RPMI7951 (cell line): ENCODE measurements around the gene FOXM1. TPM values are rescaled to one million over a fixed set of nuclear protein-coding genes. Genes with fewer than 3 reads are reported as not detected.
A peak's percentile ranks its signal among the peaks of the same experiment; 100 is the strongest.
"Not testable (repeated sequence)": the region's sequence is repeated elsewhere in the genome, so short reads cannot be mapped to it uniquely, and the experiment has no call there.

Source experiments
- DNase-seq: peaks from one replicate; pipeline ENCODE4 v3.0.0-alpha.2; 2012; ENCODE audit warnings: low read depth
- total RNA-seq: library from RNA; depleted of rRNA; stranded (reverse); fragments of >200 nt; shearing (Covaris generic); gene quantifications from 2 replicates; pipeline ENCODE4 v1.2.3, GENCODE V29; 2014

The FOXM1 gene
- total RNA-seq, 1 experiment from 2014 or later: 58.3 TPM

DNA sequence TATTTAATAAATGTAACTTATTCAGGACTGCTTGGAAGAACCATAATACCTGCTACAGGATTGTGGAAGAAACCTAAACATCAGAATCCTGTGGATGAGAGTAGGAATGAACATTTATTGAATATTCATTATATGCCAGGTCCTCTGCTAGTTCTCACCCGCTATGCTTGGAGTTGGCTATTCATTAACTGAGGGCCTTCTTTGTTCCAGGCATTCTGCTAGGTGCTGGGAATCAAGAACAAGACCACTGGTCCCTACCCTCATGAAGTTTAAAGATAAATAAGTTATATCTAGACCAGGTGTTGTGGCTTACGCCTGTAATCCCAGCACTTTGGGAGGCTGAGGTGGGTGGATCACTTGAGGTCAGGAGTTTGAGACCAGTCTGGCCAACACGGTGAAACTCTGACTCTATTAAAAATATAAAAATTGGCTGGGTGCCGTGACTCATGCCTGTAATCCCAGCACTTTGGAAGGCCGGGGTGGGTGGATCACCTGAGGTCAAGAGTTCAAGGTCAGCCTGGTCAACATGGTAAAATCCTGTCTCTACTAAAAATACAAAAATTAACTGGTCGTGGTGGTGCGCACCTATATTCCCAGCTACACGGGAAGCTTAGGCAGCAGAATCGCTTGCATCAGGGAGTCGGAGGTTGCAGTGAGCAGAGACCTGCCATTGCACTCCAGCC is 9.9 kb upstream of the FOXM1 start:
- no peak for DNase-seq

GRCh38 chr12:2884810-2885209 is 7.8 kb upstream of the FOXM1 start:
- no peak for DNase-seq

DNA sequence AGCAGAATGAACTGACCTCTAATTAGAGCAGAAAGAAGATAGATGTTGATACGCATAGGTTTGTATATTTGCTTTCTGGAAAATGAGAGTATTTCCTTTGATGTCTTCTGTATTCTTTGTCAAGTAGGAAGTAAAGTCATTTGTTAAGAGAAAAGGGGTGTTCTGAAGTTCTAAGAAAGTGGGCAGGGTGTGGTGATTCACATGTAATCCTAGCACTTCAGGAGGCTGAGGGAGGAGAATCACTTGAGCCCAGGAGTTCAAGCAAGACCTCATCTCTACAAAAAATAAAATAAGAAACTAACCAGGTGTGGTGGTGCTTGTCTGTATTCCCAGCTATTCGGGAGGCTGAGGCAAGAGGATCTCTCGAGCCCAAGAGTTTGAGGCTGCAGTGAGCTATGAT is 2.9 kb upstream of the FOXM1 start:
- DNase-seq: no peak

DNA sequence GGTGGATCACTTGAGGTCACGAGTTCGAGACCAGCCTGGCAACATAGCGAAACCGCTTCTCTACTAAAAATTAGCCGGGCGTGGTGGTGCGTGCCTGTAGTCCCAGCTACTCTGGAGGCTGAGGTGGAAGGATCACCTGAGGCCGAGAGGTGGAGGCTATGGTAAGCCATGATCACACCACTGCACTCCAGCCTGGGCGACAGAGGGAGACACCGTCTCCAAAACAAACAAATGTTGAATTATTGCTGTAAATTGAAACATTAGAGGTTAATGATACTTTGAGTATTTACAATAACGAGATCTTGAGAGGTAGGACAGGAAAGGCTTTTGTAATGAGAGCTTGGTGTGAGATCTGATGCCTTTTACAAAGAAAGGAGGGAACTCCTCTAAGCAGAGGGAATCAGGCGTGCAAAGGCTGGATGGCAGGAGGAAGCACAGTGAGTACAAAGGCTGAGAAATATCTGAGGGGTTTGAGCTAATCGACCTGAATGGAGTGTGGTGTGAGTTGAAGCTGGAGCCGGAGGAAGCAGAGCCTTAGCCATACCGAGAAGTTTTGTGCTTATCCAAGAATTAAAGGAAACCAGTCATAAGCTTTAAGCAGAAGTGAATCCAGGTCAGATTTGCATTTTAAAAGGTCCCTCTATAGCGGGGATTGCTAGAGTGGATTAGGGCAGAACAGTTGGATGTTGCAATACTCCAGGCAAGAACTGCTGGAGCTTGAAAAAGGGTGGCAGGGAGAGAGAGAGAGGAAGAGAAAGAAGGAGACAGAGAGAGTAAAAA is 1.2 kb upstream of the FOXM1 start:
- DNase-seq: no peak

DNA sequence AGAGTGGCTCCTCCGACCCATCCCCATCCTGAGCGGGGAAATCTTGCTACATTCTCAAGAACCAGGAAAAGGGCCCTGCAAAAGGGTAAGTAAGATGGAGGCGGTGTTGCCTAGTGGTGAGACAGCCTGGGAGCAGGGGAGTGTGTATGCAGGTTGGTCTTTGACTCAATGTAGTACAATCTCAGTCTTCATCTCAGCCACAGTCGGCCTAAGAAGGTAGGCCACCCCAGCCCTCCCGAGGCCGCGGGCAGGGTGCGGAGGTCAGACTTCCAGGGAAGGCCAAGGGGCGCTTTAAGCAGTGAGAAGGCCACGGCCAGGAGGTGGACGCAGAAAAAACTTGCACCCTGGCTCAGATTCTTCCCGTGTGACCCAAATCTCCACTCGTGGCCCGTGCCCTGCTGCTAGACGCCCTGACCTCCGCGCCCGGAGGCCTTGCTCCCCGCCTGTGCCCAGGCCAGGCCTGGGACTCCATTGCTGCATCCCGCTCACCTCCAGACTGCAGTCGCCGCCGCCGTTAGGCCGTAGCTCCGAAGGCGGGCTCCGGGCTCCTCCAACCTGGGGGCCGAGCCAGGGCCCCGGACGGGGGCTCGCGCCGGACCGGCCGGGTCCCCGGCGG is 435 bp downstream of the FOXM1 start:
- DNase-seq: no peak

GRCh38 chr12:2868986-2869632 is 7.9 kb downstream of the FOXM1 start:
- DNase-seq: not testable (repeated sequence)

GRCh38 chr12:2864198-2864597 is 12.8 kb downstream of the FOXM1 start:
- no peak for DNase-seq

- not testable (repeated sequence) for DNase-seq
Observed at GRCh38 chr12:2863402-2863801, 13.6 kb downstream of the FOXM1 start.

DNA sequence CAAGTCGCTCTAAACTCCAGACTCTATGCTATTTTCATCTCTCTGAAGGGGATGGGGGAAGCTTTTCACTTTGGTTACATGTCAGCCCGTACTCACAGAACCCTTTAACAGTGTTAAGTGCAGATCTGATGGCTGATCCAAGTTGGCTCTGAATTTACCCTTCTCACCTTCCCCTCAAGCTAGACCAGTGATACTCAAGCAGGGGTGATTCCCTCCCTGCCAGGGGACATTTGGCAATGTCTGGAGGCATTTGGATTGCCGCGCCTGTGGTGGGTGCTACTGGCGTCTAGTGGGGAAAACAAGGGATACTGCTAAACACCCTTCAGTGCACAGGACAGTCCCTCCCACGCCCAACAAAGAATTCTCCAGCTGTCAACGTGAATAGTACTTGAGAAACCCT is 14.1 kb downstream of the FOXM1 start:
- DNase-seq: no peak

- DNase-seq: no peak
Observed at GRCh38 chr12:2860170-2860569, 16.8 kb downstream of the FOXM1 start.

GRCh38 chr12:2858944-2859421 is 18.0 kb downstream of the FOXM1 start:
- DNase-seq: no peak

DNA sequence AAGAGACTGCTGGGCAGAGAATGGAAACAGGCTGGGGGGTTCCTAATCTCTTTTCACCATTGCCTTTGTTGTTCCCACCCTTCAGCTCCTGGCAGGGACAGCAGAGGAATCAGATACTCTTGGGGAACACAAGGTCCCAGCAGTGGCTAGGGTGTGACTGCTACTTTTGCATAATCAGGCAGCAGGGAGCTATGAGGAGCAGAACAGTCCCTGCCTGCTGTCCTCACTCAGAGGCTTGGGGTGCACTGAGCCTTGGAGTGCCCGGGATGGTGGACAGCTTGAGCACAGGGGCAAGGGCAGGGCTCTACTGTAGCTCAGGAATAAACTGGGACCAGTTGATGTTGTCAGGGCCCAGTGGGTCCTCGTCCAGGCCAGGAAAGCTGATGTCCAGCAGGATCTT is 18.6 kb downstream of the FOXM1 start:
- DNase-seq: no peak

DNA sequence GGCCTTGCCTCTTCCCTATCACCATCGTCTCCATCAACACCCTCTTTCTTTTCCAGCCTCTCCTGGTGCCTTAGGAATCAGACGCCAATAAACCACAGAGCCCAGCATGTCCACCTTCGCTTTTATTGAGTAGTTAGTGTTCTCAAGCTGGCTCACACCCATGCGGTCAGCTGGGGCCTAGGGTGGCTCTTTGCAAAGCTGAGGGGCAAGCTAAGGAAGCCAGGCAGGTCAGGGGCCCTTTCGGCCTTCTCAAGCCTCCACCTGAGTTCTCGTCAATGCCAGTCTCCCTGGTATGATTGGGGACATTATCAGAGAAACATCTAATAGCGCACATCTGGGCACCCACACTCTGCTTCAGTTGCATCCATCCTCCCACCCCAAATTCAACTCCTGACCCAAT is 19.4 kb downstream of the FOXM1 start:
- no peak for DNase-seq

DNA sequence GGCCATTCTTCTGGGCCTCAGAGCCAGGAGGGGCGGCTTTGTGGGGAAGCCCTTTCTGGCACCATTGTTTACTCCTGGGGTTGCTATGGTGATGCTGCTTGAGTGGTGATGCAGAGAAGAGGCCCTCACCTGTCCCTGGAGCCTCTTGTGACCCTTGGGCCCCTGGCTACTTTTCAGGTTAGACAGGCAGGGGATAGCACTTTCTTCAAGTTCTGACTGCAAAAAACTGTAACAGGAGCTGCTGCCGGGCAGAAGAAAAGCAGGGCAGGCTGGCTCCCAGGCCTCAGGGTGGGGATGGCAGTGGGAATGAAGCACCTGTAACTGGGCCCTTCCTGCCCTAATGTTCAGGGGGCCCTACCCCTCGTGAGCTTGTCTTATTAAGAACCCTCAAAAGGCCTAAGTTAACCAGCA is 19.9 kb downstream of the FOXM1 start, which contains the start of gene TEX52:
TSS of gene TEX52 (minus strand) at position 19 of the 411 bp plus-strand sequence. CDS start at position 6, 13 bp downstream.
- DNase-seq: no peak

- DNase-seq: no peak
Observed at GRCh38 chr12:2856051-2856450, 20.9 kb downstream of the FOXM1 start.

- no peak for DNase-seq
Observed at GRCh38 chr12:2855546-2855945, 21.4 kb downstream of the FOXM1 start.

- DNase-seq: no peak
Observed at GRCh38 chr12:2854669-2855453, 22.1 kb downstream of the FOXM1 start.

DNA sequence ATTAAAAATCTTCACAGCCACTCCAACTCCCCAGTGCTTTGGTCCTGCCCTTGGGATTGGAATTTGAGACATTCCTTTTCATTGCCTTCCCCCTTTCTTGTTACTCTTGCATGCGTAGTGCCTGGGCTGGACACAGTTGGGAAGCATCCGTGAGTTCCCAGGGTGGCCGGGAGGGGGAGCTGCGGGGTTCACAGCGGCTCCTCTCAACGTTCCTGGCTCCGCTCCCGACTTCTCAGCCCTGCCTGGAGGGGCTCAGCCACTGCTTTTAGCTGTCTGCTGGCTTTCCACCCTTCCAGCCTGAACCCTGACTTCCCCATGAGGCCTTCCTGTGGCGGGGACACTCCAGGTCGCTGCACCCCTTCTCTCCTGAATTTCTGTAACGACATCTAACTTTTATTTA is 23.3 kb downstream of the FOXM1 start:
- peak; percentile 60 for DNase-seq

- no peak for DNase-seq
Observed at GRCh38 chr12:2851931-2852330, 25.0 kb downstream of the FOXM1 start.

DNA sequence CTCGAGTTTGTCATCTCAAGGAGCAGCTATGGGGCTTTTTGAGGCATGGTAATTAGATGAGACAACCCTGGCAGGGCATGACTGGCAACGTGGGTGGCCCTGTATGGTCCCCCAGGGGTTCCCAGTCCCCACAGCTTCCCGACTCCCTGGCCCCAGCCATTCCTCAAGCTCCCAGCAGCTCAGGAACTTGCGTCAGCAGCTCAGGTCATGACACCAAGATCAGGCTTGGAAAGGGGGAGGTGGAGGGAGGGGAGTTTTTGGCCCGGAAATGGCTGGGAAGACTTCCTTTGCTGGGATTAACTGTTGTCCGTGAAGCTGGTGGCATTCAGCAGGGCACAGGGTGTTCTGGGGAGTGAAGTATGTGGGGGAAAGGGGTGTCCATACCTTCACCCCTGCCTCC is 31.7 kb downstream of the FOXM1 start:
- peak; percentile 35 for DNase-seq

DNA sequence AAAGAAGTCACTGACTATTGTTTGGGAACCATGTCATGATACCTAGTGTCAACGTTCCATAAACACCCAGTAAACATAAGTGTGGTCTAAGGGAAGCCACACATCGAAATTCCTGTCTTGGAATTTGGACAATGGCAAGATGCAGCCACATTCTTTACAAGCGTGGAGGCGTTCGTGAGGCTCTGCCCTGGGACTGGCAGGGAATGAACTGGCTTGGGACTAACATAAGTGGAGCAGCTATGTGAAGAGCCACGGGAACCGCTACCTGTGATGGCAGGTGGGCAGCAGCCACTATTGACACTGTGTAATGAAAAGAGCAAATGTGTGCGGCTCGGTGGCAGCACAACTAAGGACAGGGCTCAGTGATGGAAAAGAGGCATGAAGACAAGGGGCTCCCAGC is 32.2 kb downstream of the FOXM1 start:
- DNase-seq: peak; percentile 16
